Rectal smooth muscle tissue (tissue), 1 donor: ENCODE results near the gene MMRN2.

Experiments
- H3K27ac ChIP-seq: one replicate; pipeline ENCODE4 v1.7.0; 2013; ENCODE audit warnings: low read depth, low read length, inconsistent platforms
- H3K27me3 ChIP-seq: one replicate; pipeline ENCODE4 v1.7.0; 2013; ENCODE audit warnings: low read length; ENCODE audit not compliant: control insufficient read depth, insufficient read depth
- H3K36me3 ChIP-seq: one replicate; pipeline ENCODE4 v1.7.0; 2013; ENCODE audit warnings: low read length; ENCODE audit not compliant: control insufficient read depth, insufficient read depth
- H3K4me1 ChIP-seq: one replicate; pipeline ENCODE4 v1.7.0; 2013; ENCODE audit warnings: low read length; ENCODE audit not compliant: control insufficient read depth, insufficient read depth
- H3K4me3 ChIP-seq: one replicate; pipeline ENCODE4 v1.7.0; 2013; ENCODE audit warnings: low read length
- H3K9ac ChIP-seq: one replicate; pipeline ENCODE4 v1.7.0; 2013; ENCODE audit warnings: low read length

Gene MMRN2

DNA sequence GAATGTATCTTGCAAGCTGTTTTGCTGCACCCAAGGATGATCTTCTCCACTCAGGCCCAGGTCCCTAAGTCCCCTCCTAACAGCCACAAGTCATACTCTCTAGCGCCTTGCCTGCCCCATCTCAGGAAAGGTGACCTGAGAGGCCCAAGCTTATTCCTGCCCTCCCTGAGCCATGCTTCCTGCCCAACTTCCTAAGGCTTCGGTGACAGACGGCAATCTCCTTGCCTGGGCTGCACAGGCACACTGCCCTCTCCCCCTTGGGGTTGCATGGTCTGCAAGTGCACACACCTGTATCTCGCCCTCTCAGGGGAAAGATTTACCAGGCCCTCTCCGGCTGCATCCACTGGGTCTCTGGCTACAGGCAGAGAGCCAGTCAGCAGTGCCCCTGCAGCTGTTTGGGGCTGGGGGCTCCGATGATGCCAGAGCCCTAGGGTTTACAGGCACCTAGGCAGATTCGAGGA, 10.1 kb upstream of the MMRN2 start:
- Histone ChIP-seq H3K4me1 (peaks cover 15% of the 10 kb centered on the region), H3K27ac (no peak overlapping the region)

DNA sequence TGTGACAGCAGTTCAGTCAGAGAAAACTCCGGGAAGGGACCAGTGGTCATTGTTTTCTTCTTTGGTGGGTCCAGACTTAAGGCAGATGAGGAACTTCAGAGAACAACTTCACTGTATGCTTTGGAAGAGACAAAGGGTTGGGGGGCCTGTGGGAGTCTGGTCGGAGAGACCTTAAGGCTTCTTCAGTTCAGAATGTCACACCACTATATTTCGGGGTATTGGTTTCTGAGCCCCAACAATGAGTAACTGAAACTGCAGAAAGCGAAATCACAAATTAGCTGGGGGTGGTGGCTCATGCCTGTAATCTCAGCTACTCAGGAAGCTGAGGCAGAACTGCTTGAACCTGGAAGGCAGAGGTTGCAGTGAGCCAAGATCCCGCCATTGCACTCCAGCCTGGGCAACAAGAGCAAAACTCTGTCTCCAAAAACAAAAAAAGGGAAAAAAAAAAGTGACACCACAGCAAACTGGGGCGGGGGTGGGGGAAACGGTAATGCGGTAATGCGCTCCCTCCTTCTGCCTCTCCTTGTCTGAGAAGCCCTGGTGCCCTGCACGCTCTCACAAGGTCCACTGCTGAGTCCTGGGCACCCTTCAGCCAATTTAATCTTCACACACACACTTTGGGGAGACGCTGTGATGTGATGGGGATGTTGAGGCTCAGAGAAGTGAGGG, 8.7 kb upstream of the MMRN2 start:
- no peak overlapping the region for H3K4me3 ChIP-seq
- no peaks in the 10 kb centered on the region for H3K27me3 ChIP-seq
- H3K36me3 ChIP-seq = no peaks in the 10 kb centered on the region
- H3K4me1 ChIP-seq = peaks cover 15% of the 10 kb centered on the region
- no peak overlapping the region for H3K9ac ChIP-seq
- H3K27ac ChIP-seq = no peak overlapping the region

More for the DNA sequence above, 10.1 kb upstream of the MMRN2 start:
- H3K36me3 ChIP-seq = no peaks in the 10 kb centered on the region
- H3K4me3 ChIP-seq = peak overlapping the region; percentile 76
- H3K27me3 ChIP-seq = no peaks in the 10 kb centered on the region
- no peak overlapping the region for H3K9ac ChIP-seq

DNA sequence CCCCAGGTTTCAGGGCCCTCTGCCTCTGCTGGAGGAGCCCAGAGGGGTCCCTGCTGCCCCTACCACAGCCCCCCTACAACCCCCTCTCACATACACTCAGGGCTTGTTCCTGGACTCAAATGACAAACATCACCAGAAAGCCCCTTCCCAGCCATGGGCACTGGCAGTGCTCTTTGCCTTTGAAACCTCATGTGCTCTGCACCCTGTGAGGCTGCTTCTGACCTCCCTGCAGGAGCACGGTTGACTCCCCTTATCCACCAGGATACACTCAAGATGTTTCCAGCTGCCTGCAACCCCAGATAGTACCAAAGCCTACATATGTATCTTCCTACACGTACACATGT, 7.4 kb upstream of the MMRN2 start:
- no peak overlapping the region for H3K9ac ChIP-seq
- no peak overlapping the region for H3K27ac ChIP-seq
- H3K4me1 ChIP-seq = peaks cover 14% of the 10 kb centered on the region
- H3K36me3 ChIP-seq = no peaks in the 10 kb centered on the region
- no peak overlapping the region for H3K4me3 ChIP-seq
- H3K27me3 ChIP-seq = no peaks in the 10 kb centered on the region

DNA sequence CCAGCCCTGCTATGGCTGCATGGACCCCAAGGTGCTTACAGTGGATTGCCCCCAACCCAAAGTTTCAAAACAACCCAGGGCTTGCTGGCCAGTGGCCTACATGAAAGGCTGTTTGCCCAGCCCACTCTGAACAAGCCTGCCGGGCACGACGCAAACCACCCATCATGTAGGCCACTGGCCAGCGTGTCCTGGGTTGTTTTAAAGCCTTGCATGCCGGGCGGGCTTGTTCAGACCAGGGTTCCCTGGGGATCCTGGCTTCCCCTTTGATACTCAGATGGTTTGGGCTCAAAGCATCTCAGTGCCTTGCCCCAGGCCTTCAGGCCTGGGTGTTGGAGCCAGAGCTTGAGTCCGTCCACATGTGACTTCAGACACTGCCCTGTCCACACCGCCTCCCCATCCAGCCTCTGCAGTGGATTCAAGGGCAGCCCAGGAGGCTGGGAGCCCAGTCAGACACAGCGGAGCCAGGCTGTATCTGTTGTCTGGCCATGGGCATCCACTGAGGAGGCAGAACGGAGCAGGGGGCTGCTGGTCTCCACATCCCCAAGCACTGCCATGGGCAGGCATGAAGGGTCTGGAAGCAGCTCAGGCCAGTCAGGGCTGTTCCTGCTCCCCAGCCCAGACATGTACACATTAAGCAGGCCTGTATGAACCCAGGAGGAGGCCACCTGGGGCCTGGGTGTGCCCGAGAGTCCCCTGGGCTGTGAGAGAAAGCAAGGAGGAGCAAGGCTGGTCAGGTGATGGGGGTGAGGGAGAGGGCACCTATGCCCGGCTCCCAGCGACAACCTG, 6.8 kb upstream of the MMRN2 start:
- Histone ChIP-seq H3K36me3 (no peaks in the 10 kb centered on the region), H3K9ac (no peak overlapping the region), H3K27me3 (no peaks in the 10 kb centered on the region), H3K27ac (no peak overlapping the region), H3K4me1 (peaks cover 8% of the 10 kb centered on the region), H3K4me3 (no peak overlapping the region)

DNA sequence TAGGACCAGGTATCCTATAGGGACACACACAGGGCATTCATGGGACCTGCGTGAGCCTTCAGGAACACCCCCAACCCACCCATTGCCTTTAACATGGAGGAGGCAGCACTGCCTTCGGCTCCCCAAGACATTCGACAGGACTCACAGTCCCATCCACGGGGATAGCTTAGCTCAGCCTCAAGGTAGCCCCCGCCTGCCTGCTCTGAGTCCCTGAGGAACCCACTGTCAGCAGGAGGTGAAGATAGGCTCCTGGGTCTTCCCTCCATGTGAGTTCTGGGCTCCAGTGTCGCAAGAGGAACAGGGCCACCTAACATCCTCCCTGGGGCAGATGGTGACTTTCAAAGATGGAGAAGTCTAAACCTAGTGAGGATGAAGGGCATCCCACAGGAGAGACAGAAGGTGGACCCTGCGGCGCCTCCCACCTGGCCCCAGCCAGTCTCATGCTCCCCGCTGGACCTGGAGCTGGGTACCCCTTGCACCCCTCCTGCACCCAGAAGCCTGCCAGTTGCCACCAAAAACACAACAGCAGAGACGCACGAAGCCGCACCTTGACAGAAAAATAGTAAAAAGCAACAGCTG, 6.0 kb upstream of the MMRN2 start:
- Histone ChIP-seq H3K9ac (no peak overlapping the region), H3K27me3 (no peaks in the 10 kb centered on the region), H3K4me3 (no peak overlapping the region), H3K27ac (no peak overlapping the region), H3K4me1 (peaks cover 2% of the 10 kb centered on the region), H3K36me3 (no peaks in the 10 kb centered on the region)

DNA sequence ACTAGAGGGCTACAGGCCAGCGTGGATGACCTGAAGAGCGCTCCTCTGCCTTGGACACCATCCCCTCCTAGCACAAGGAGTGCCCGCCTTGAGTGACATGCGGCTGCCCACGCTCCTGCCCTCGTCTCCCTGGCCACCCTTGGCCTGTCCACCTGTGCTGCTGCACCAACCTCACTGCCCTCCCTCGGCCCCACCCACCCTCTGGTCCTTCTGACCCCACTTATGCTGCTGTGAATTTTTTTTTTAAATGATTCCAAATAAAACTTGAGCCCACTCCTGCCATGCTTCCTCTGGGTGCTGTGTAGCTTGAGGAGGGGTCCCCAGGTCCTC, 5.5 kb upstream of the MMRN2 start:
- Histone ChIP-seq H3K27me3 (no peaks in the 10 kb centered on the region), H3K4me3 (no peak overlapping the region), H3K36me3 (no peaks in the 10 kb centered on the region), H3K27ac (no peak overlapping the region), H3K9ac (no peak overlapping the region), H3K4me1 (peaks cover under 1% of the 10 kb centered on the region)

DNA sequence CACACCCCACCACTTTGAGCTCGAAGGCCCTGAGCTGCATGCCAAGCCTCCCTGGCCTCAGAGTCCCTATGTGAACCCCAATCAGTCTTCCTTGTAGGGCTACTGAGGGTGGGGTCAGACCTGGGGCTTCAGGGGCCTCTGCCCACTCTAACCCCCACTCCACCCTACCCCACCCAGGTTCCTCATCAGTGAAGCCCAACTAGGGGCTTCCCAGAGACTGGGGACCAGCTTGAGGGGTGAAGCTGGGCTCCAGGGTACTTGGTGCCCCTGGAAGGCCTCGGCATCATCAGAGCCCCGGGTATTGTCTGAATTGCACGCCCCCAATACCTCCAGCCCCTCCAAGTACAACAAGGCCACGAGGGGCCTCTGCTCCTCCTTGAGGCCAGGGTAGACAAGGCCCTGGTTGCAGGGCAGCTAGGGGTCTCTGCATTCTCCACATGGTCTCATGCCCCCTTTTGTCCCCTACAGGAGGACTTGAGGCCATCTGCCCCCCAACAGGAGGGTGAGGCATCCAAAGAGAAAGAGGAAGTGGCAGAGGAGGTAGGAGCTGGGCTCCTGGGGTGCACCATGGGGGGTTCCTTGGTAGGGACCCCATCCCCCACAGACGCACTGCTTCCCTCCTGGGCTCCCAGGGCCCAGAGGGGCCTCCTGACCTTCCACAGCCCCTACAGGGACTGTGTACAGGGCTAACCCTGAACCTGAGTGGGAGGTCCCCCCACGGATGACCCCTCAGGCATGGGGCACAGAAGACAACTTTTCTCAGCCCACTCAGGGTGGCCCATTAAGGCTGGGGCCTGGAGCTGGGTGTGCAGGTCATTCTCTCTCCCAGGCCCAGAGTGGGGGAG, 4.9 kb upstream of the MMRN2 start:
- Histone ChIP-seq H3K27ac (no peak overlapping the region), H3K4me3 (no peak overlapping the region), H3K36me3 (no peaks in the 10 kb centered on the region), H3K27me3 (no peaks in the 10 kb centered on the region), H3K9ac (no peak overlapping the region), H3K4me1 (no peaks in the 10 kb centered on the region)

DNA sequence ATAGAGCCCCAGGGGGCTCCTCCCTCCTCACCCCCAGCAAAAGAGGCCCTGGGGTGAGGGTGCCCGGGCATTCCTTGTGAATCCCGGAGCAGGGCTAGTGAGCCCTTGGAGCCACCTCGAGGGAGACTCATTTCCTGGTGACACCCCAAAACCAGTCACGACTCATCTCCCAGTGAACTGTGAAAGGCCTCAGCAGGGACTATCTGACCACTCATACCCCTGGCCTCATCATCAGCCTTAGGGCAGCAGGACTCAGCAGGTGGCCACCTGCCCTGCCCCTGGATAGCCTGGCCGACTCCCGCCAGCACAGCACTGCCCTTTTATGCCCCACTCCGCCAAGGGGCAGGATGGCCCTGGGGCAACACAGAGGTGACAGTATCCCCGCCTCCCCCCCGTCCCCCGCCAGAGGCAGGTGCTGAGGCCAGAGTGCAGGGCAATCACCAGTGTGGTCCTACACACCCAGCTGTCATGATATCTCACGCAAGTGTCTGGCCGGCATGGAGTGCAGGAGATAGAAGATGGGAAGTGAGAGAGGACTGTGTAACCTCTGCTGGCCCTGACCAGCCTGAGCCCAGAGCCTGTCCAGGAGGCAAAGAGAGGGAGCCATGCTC, 4.2 kb upstream of the MMRN2 start:
- Histone ChIP-seq H3K9ac (no peak overlapping the region), H3K27me3 (no peaks in the 10 kb centered on the region), H3K36me3 (no peaks in the 10 kb centered on the region), H3K4me1 (no peaks in the 10 kb centered on the region), H3K27ac (no peak overlapping the region), H3K4me3 (no peak overlapping the region)

DNA sequence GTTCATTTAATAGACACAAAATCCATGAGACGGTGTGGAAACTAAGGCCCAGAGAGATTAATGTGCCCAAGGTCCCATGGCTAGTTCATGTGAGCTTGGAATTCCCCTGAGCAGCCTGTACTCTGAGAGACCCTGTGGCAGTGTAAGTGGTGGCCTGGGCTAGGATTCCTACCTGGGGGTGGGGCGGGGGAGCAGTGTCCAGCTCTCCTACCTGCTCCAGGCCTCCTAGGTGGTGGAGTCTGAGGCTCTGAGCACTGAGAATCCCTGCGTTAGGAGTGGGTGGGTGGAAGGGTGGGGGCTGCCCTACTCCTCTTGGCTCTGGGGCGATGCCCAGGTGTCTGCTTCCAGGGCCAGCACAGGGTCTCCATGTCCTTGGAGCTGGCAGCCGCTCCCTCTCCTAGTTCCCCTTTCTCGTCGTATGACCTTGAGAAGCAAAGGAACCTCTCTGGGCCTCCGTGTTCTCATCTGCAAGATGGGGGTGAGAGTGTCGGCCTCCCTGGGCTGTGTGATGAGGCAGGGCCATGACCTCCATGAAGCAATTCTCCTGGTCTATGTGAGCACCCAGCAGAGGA, 3.5 kb upstream of the MMRN2 start:
- Histone ChIP-seq H3K4me3 (no peak overlapping the region), H3K4me1 (no peaks in the 10 kb centered on the region), H3K27ac (no peak overlapping the region), H3K9ac (no peak overlapping the region), H3K36me3 (no peaks in the 10 kb centered on the region), H3K27me3 (no peaks in the 10 kb centered on the region)

DNA sequence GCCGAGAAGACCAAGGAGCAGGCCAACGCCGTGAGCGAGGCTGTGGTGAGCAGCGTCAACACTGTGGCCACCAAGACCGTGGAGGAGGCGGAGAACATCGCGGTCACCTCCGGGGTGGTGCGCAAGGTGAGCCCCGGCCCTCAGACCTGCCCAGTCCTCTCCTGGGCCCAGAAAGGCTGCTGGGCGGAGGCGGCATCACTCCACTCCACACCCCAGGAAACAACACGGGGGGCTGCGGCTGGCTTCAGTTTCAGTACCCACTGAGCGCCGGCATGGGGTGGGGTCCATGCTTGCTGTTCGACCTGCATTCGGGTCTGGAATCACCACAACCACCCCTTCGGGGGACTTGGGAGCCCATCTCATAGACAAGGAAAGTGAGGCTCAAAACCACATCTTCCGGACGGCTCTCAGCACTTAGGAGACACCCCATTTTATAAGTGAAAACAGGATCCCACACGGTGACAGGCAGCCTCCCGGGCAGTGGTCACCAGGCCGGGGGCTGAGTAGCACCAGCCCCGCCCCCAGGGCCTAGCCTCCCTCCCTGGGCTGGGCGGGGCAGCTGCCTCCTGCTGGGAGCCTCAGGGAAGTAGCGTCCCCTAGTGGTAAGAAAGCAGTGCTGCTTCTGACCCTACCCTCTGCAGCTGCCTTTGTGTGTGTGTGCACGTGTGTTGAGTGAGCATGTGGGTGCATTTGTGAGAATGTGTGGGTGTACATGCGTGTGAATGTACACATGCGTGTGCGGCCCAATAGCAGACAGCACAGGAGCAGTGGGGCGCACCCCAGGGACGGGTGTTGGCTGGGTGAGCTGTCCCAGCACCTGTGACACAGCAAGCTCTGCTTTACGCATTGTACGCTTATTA, 2.8 kb upstream of the MMRN2 start:
- Histone ChIP-seq H3K27me3 (no peaks in the 10 kb centered on the region), H3K4me1 (no peaks in the 10 kb centered on the region), H3K4me3 (no peak overlapping the region), H3K36me3 (no peaks in the 10 kb centered on the region), H3K27ac (no peak overlapping the region), H3K9ac (no peak overlapping the region)

DNA sequence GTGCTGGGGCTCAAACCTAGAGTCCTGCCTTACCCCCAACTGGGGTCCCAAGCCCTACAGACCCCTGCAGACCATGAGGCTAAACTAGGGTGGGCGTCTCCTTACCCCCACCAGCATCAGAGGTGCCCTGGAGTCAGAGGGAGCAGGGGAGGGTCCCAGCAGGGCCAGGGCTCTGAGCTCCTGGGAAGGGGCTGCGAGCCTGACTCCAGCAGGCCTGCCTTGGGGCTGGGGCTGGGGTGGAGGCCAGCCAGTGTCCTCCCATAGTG, 2.3 kb upstream of the MMRN2 start:
- no peaks in the 10 kb centered on the region for H3K27me3 ChIP-seq
- no peak overlapping the region for H3K4me3 ChIP-seq
- no peaks in the 10 kb centered on the region for H3K36me3 ChIP-seq
- no peak overlapping the region for H3K27ac ChIP-seq
- H3K9ac ChIP-seq = no peak overlapping the region
- no peaks in the 10 kb centered on the region for H3K4me1 ChIP-seq
